Body of pancreas (tissue), 4 donors: Measurements from ENCODE around the gene OAF. TPM values are rescaled to one million over a fixed set of nuclear protein-coding genes. Genes with fewer than 3 reads are reported as not detected.
A peak's percentile ranks its signal among the peaks of the same experiment; 100 is the strongest.

Experiments
- ATAC-seq: fragments of 150-250 bp; one replicate; pipeline ENCODE4 v1.9.1; 2016
- DNase-seq, 4 donors: peaks; one replicate each; pipeline ENCODE4 v3.0.0-alpha.2; 2019
- H3K27ac ChIP-seq, 4 donors: fragments of 200-600 bp; sonication (generic); 1 replicate in 3 of 4; 2 replicates in 1 of 4; pipeline versions ENCODE4 v1.5.1 to v1.6.1; 2016 to 2019; ENCODE audit warnings: mild to moderate bottlenecking in 1 of 4, mixed read lengths in 1 of 4, moderate library complexity in 1 of 4
- H3K27me3 ChIP-seq, 2 donors: fragments of 200-600 bp; sonication (generic); one replicate each; pipeline ENCODE4 v1.6.0; 2016; ENCODE audit warnings: mild to moderate bottlenecking in 1 of 2
- H3K36me3 ChIP-seq, 2 donors: fragments of 200-600 bp; sonication (generic); replicated peaks in 1 of 2; 2 replicates each; pipeline ENCODE4 v1.5.1; 2016; ENCODE audit warnings: low read depth in 2 of 2; ENCODE audit not compliant: insufficient read depth in 1 of 2
- H3K4me1 ChIP-seq: fragments of 200-600 bp; sonication (generic); one replicate; pipeline ENCODE4 v1.6.0; 2016
- H3K4me3 ChIP-seq, 2 donors: fragments of 200-600 bp; sonication (generic); 1 replicate in 1 of 2; 2 replicates in 1 of 2; pipeline ENCODE4 v1.5.1; 2016 to 2019
- H3K9me3 ChIP-seq, 3 donors: fragments of 200-600 bp; sonication (generic); 1 replicate in 2 of 3; 2 replicates in 1 of 3; pipeline ENCODE4 v1.5.1; 2016
- CTCF ChIP-seq, 7 experiments: fragments of 450-650 bp in 4 of 7; fragments of 200-600 bp in 3 of 7; sonication (generic) in 3 of 7; IDR thresholded peaks; one replicate each; pipeline ENCODE4 v1.5.1; 2016 to 2019; ENCODE audit warnings: antibody characterized with exemption in 7 of 7
- POLR2A ChIP-seq, 3 donors: fragments of 450-650 bp; IDR thresholded peaks; one replicate each; pipeline ENCODE4 v1.6.1; 2016; ENCODE audit warnings: antibody characterized with exemption in 3 of 3, mild to moderate bottlenecking in 2 of 3
- WGBS, 2 donors: methylation state at CpG; one replicate each; pipeline ENCODE4 v1.1.5; 2017; 5-methylcytosine and 5-hydroxymethylcytosine counted together
- intact Hi-C: fragments of 100-400 bp; cut with DNase I; formaldehyde crosslinking; loops from one replicate; pipeline ENCODE4 v1.15.1; 2023
- total RNA-seq, 2 donors: library from RNA; depleted of rRNA; stranded (reverse); fragments of >200 nt; gene quantifications; one replicate each; pipeline ENCODE4 v1.1.0, GENCODE V29; 2016

OAF gene
- total RNA-seq, 2 donors from 2014 or later = 53.7 to 67.7 TPM

GRCh38 chr11:120212259-120212878 lies 1.5 kb downstream of the OAF start:
- DNase-seq = no peak
- WGBS, 2 donors = 26 to 34% methylated on average over 13 of the region's 13 CpGs
- Histone ChIP-seq H3K36me3 (no peaks in the 10 kb centered on the region), H3K9me3 (no peaks in the 10 kb centered on the region), H3K27me3 (no peaks in the 10 kb centered on the region), H3K27ac (peak overlapping the region; percentile 33 to 95 (median 90)), H3K4me3 (peak overlapping the region; percentile 14 to 48), H3K4me1 (peaks cover 83% of the 10 kb centered on the region)
- TF ChIP-seq CTCF (IDR thresholded peaks at IDR 0.05) = no peak
- TF ChIP-seq POLR2A (IDR thresholded peaks at IDR 0.05) = no peak
- ATAC-seq = no peak
- intact Hi-C loops = no loop called here

GRCh38 chr11:120212926-120213325 lies 2.1 kb downstream of the OAF start:
- Histone ChIP-seq H3K27ac (peak overlapping the region; percentile 33 to 95 (median 90)), H3K27me3 (no peaks in the 10 kb centered on the region), H3K36me3 (no peaks in the 10 kb centered on the region), H3K4me1 (peaks cover 83% of the 10 kb centered on the region), H3K4me3 (no peak overlapping the region), H3K9me3 (no peaks in the 10 kb centered on the region)
- DNase-seq = no peak
- ATAC-seq = no peak
- intact Hi-C loops = no loop called here
- TF ChIP-seq CTCF (IDR thresholded peaks at IDR 0.05) (no peak), POLR2A (IDR thresholded peaks at IDR 0.05) (no peak)
- 46 to 83% methylated on average over 1 to 2 of the region's 2 CpGs for WGBS, 2 donors

GRCh38 chr11:120214581-120214980 lies 3.7 kb downstream of the OAF start:
- Histone ChIP-seq H3K4me3 (no peak overlapping the region), H3K4me1 (peaks cover 83% of the 10 kb centered on the region), H3K9me3 (no peaks in the 10 kb centered on the region), H3K27me3 (no peaks in the 10 kb centered on the region), H3K36me3 (no peaks in the 10 kb centered on the region), H3K27ac (peak overlapping the region in 1 of 4 donors; percentile 46)
- intact Hi-C loops = no loop called here
- peak in 1 of 4 donors; percentile 38 for DNase-seq
- WGBS, 2 donors = 38 to 52% methylated on average over 4 to 7 of the region's 7 CpGs
- TF ChIP-seq CTCF (IDR thresholded peaks at IDR 0.05) = no peak
- no peak for TF ChIP-seq POLR2A (IDR thresholded peaks at IDR 0.05)
- no peak for ATAC-seq

- intact Hi-C loops = no loop called here
- H3K27ac ChIP-seq = peak overlapping the region in 3 of 4 donors; percentile 32 to 46 (median 32)
- no peaks in the 10 kb centered on the region for H3K36me3 ChIP-seq
- H3K4me3 ChIP-seq = no peak overlapping the region
- WGBS, 2 donors = 49 to 59% methylated on average over 5 of the region's 5 CpGs
- H3K9me3 ChIP-seq = no peaks in the 10 kb centered on the region
- TF ChIP-seq CTCF (IDR thresholded peaks at IDR 0.05) (no peak), POLR2A (IDR thresholded peaks at IDR 0.05) (no peak)
- peaks cover 85% of the 10 kb centered on the region for H3K4me1 ChIP-seq
- no peaks in the 10 kb centered on the region for H3K27me3 ChIP-seq
- ATAC-seq (no peak), DNase-seq (peak in 1 of 4 donors; percentile 58)
Measured at GRCh38 chr11:120215634-120216033, 4.8 kb downstream of the OAF start.
